ENCODE results near the gene XCR1.
"Not testable (repeated sequence)": the region's sequence is repeated elsewhere in the genome, so short reads cannot be mapped to it uniquely, and the experiment has no call there.

Gene XCR1

DNA sequence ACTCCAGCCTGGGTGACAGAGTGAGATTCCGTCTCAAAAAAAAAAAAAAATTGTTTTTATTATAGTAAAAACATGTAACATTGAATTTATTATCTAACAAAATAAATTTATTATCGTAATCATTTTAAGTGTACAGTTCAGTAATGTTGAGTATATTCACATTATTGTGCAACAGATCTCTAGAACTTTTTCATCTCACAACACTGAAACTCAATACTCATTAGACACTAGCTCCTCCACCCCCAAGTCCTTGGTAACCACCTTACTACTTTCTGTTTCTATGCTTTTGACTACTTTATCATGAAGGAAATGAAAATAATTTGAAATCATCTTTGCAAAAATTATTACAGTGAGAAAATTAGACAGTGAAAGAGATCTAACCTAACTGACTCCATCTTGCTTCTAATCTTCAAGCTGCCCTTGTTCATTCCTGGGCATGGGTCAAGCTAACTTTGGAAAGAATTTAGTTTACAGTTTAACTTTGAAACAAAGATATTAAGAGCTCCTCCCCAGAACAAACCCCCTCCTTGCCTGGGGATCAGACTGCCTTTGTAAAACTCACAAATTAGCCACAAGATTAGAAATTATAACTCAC, 16.7 kb downstream of the XCR1 start:
- DNase-seq: no peak
- no peaks in the 10 kb centered on the region for H3K27me3 ChIP-seq (replicated peaks)
- no peak for TF ChIP-seq CTCF (IDR thresholded peaks at IDR 0.05; ENCODE audit: low read depth, low read length, missing control alignments)
- no peak overlapping the region for H3K27ac ChIP-seq
- H3K36me3 ChIP-seq (replicated peaks): no peaks in the 10 kb centered on the region
- in situ Hi-C loops (cut with HindIII; ENCODE audit: low pct_ligation_motif_present, low sequenced_read_pairs): no loop called here
- H3K4me3 ChIP-seq (ENCODE audit: low read depth, low read length): no peak overlapping the region

GRCh38 chr3:46008058-46008457, 19.2 kb downstream of the XCR1 start:
- no peak overlapping the region for H3K4me3 ChIP-seq (ENCODE audit: low read depth, low read length)
- TF ChIP-seq CTCF (IDR thresholded peaks at IDR 0.05; ENCODE audit: low read depth, low read length, missing control alignments): no peak
- no peak for DNase-seq
- H3K27me3 ChIP-seq (replicated peaks): no peaks in the 10 kb centered on the region
- in situ Hi-C loops (cut with HindIII; ENCODE audit: low pct_ligation_motif_present, low sequenced_read_pairs): no loop called here
- no peak overlapping the region for H3K27ac ChIP-seq
- H3K36me3 ChIP-seq (replicated peaks): no peaks in the 10 kb centered on the region

DNA sequence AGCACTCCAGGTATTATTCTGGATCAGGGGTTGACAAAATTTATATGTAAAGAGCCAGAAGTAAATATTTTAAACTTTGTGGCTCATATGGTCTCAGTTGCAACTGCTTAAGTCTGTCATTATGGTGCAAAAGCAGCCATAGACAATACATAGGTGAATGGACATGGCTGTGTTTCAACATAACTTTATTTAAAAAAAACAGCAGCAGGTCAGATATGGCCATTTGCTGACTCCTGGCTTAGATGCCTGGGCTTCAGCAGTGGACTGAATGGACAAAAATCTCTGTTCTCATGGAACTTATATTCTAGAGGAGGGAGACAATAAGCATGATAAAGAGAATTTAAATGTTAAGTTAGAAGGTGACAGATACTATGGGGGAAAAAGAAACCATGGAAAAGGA, 20.0 kb downstream of the XCR1 start:
- H3K27ac ChIP-seq: no peak overlapping the region
- no peaks in the 10 kb centered on the region for H3K27me3 ChIP-seq (replicated peaks)
- in situ Hi-C loops (cut with HindIII; ENCODE audit: low pct_ligation_motif_present, low sequenced_read_pairs): no loop called here
- H3K4me3 ChIP-seq (ENCODE audit: low read depth, low read length): no peak overlapping the region
- no peak for TF ChIP-seq CTCF (IDR thresholded peaks at IDR 0.05; ENCODE audit: low read depth, low read length, missing control alignments)
- H3K36me3 ChIP-seq (replicated peaks): no peaks in the 10 kb centered on the region
- no peak for DNase-seq

DNA sequence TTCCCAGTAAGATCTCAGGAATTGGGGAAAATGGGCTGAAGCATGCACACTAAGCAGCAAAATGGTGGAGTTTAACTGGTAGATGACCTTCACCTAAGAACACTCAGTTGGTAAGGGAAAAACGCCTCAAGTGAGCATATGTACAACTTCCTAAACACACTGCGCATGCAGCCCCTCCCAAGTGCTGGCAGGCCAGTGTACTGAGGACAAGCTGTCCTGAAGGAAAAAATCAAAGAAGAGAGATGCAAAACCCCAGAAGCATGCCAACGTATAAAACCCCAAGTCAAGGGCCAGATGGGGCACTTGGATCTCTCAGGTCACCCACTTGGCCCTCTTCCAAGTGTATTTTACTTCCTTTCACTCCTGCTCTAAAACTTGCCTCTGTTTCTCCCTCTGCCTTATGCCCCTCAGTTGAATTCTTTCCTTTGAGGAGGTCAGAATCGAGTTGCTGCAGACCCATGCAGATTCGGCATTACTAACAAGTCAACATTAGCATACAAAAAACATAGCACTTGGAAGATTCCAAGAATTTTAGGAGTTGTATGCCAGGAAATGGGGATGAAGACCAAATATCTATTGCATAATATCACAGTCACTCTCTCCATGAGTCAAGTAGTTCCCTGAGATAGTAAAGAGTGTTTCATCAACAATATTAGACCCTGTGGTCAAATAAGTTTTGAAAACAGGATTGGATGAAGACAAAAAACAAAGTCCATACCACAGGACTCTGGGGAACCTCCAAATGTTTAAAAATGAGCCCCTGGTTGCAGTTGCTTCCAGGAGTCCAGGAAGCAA, 20.8 kb downstream of the XCR1 start:
- no peak for TF ChIP-seq CTCF (IDR thresholded peaks at IDR 0.05; ENCODE audit: low read depth, low read length, missing control alignments)
- H3K4me3 ChIP-seq (ENCODE audit: low read depth, low read length): no peak overlapping the region
- H3K36me3 ChIP-seq (replicated peaks): no peaks in the 10 kb centered on the region
- in situ Hi-C loops (cut with HindIII; ENCODE audit: low pct_ligation_motif_present, low sequenced_read_pairs): no loop called here
- no peaks in the 10 kb centered on the region for H3K27me3 ChIP-seq (replicated peaks)
- H3K27ac ChIP-seq: no peak overlapping the region
- DNase-seq: no peak

- H3K27ac ChIP-seq; H3K27me3 ChIP-seq (replicated peaks); H3K4me3 ChIP-seq (ENCODE audit: low read depth, low read length); in situ Hi-C loops (cut with HindIII; ENCODE audit: low pct_ligation_motif_present, low sequenced_read_pairs); H3K36me3 ChIP-seq (replicated peaks); DNase-seq: not testable (repeated sequence)
Measured at GRCh38 chr3:46003706-46004105, 23.6 kb downstream of the XCR1 start.

DNA sequence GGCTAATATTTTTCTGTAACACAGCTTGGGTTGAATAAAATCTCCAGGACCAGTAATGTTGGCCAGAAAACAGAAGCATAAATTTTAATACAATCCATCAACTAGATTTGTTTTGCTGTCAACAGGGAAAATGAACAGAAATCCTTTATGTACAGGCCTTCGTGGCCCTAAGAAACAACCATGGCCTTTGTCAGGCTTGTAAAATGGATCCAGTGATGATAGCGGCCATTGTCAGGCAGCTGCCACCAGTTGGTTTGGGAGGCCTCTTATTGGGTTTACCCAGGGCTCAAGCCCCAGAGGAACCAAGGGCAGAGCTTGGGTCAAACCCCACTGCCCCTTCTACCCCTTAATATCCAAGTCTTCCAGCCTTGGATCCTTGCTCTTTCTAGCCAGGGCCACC, 26.1 kb downstream of the XCR1 start:
- H3K36me3 ChIP-seq (replicated peaks): no peaks in the 10 kb centered on the region
- H3K27ac ChIP-seq: no peak overlapping the region
- in situ Hi-C loops (cut with HindIII; ENCODE audit: low pct_ligation_motif_present, low sequenced_read_pairs): no loop called here
- H3K27me3 ChIP-seq (replicated peaks): no peaks in the 10 kb centered on the region
- H3K4me3 ChIP-seq (ENCODE audit: low read depth, low read length): no peak overlapping the region
- TF ChIP-seq CTCF (IDR thresholded peaks at IDR 0.05; ENCODE audit: low read depth, low read length, missing control alignments): no peak
- DNase-seq: no peak
